Ovary (tissue), 3 donors: ENCODE data around the gene DCAF15.

Source experiments
- POLR2A ChIP-seq: fragments of 450-650 bp; IDR thresholded peaks from one replicate; pipeline ENCODE4 v1.6.1; 2017; ENCODE audit warnings: antibody characterized with exemption, mild to moderate bottlenecking, moderate library complexity
- TF ChIP-seq, protein P1 (sequence below), 3 donors: fragments of 450-650 bp in 2 of 3; fragments of 200-600 bp in 1 of 3; IDR thresholded peaks; one replicate each; pipeline versions ENCODE4 v1.5.1 to v1.8.0; 2016 to 2022; ENCODE audit warnings: antibody characterized with exemption in 3 of 3, mild to moderate bottlenecking in 1 of 3
- donor health status: DM: no; HTN: no; CAD: no.

DNA sequence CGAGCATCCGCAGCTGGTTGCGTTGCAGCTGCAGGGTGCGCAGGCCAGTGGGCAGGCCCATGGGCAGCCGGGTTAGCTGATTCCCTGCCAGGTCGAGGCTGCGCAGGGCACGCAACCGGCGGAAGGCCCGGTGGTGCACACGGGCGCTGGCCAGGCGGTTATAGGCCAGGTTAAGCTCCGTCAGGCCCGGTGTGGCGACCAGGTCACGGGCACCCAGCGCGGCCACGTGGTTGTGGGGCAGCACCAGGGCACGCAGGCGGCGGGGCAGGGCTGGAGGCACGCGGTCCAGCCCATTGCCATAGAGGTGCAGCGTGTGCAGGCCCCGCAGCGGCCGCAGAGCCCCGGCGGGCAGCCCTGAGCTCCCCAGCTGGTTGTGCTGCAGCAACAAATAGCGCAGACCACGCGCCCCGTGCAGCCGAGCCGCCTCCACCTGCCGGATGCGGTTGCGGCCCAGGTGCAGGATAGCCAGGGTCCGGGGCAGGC lies 19.4 kb upstream of the DCAF15 start:
- TF ChIP-seq, protein P1, sequence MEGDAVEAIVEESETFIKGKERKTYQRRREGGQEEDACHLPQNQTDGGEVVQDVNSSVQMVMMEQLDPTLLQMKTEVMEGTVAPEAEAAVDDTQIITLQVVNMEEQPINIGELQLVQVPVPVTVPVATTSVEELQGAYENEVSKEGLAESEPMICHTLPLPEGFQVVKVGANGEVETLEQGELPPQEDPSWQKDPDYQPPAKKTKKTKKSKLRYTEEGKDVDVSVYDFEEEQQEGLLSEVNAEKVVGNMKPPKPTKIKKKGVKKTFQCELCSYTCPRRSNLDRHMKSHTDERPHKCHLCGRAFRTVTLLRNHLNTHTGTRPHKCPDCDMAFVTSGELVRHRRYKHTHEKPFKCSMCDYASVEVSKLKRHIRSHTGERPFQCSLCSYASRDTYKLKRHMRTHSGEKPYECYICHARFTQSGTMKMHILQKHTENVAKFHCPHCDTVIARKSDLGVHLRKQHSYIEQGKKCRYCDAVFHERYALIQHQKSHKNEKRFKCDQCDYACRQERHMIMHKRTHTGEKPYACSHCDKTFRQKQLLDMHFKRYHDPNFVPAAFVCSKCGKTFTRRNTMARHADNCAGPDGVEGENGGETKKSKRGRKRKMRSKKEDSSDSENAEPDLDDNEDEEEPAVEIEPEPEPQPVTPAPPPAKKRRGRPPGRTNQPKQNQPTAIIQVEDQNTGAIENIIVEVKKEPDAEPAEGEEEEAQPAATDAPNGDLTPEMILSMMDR (IDR thresholded peaks at IDR 0.05) = no peak
- no peak for TF ChIP-seq POLR2A
